ENCODE measurements around the gene MAP1S.

DNA sequence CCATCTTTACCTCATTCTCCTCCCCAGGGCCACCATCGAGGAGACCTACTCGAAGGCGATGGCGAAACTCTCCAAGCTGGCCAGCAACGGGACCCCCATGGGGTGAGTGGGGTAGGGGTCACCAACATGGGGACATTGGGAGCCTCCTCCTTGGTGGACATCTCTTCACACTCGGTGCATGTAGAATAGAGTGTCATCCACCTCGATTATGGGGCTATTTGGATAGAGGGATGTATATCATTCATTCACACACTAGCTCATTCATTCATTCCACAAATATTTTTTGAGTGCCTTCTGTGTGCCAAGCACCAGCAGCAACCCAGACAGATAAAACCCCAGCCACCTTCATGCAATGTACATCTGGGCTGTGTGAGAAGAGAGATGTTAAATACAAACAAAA, 45.1 kb downstream of the MAP1S start:
- TF ChIP-seq, protein P1, sequence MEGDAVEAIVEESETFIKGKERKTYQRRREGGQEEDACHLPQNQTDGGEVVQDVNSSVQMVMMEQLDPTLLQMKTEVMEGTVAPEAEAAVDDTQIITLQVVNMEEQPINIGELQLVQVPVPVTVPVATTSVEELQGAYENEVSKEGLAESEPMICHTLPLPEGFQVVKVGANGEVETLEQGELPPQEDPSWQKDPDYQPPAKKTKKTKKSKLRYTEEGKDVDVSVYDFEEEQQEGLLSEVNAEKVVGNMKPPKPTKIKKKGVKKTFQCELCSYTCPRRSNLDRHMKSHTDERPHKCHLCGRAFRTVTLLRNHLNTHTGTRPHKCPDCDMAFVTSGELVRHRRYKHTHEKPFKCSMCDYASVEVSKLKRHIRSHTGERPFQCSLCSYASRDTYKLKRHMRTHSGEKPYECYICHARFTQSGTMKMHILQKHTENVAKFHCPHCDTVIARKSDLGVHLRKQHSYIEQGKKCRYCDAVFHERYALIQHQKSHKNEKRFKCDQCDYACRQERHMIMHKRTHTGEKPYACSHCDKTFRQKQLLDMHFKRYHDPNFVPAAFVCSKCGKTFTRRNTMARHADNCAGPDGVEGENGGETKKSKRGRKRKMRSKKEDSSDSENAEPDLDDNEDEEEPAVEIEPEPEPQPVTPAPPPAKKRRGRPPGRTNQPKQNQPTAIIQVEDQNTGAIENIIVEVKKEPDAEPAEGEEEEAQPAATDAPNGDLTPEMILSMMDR (conservative IDR thresholded peaks at IDR 0.05 in 1 of 2, IDR thresholded peaks at IDR 0.05 in 1 of 2; ENCODE audit: low read depth in 1 of 2, low read length in 2 of 2), result no peak
- TF ChIP-seq EZH2 (IDR thresholded peaks at IDR 0.05; ENCODE audit: low read length, missing control alignments), result no peak

All from fibroblast of lung (primary cell).